ENCODE measurements around the gene SUFU. TPM values are rescaled to one million over a fixed set of nuclear protein-coding genes. Genes with fewer than 3 reads are reported as not detected.

Gene SUFU
- total and polyA plus RNA-seq, 9 donors = 4.6 to 19.1 (median 14.2) TPM

GRCh38 chr10:102595897-102596296 lies 92.1 kb downstream of the SUFU start:
- no peaks in the 10 kb centered on the region for H3K36me3 ChIP-seq
- 89 to 96% (median 92%) methylated on average over 4 of the region's 4 CpGs for WGBS, 3 donors
- no peaks in the 10 kb centered on the region for H3K9me3 ChIP-seq
- no peak for TF ChIP-seq EP300 (IDR thresholded peaks at IDR 0.05)
- no peak for TF ChIP-seq CTCF (IDR thresholded peaks at IDR 0.05)
- TF ChIP-seq POLR2A (IDR thresholded peaks at IDR 0.05) = no peak
- no peaks in the 10 kb centered on the region for H3K4me1 ChIP-seq (ENCODE audit: insufficient read depth)
- H3K27me3 ChIP-seq = no peaks in the 10 kb centered on the region
- H3K27ac ChIP-seq = no peak overlapping the region
- no peak for DNase-seq
- intact Hi-C loops (cut with DNase I) = no loop called here
- no peak overlapping the region for H3K4me3 ChIP-seq

GRCh38 chr10:102596506-102596971 lies 92.8 kb downstream of the SUFU start:
- Histone ChIP-seq H3K27me3 (no peaks in the 10 kb centered on the region), H3K36me3 (no peaks in the 10 kb centered on the region), H3K4me1 (ENCODE audit: insufficient read depth) (no peaks in the 10 kb centered on the region), H3K9me3 (no peaks in the 10 kb centered on the region), H3K4me3 (no peak overlapping the region), H3K27ac (no peak overlapping the region)
- intact Hi-C loops (cut with DNase I) = no loop called here
- 54 to 68% (median 66%) methylated on average over 3 of the region's 3 CpGs for WGBS, 3 donors
- peak in 2 of 5 donors; percentile 28 to 56 for DNase-seq
- peak in 2 of 3 donors; percentile 39 to 54 for TF ChIP-seq CTCF (IDR thresholded peaks at IDR 0.05)
- TF ChIP-seq EP300 (IDR thresholded peaks at IDR 0.05) = no peak
- no peak for TF ChIP-seq POLR2A (IDR thresholded peaks at IDR 0.05)

- no peak for DNase-seq
- Histone ChIP-seq H3K36me3 (no peaks in the 10 kb centered on the region), H3K4me3 (no peak overlapping the region), H3K27me3 (no peaks in the 10 kb centered on the region), H3K9me3 (no peaks in the 10 kb centered on the region), H3K4me1 (ENCODE audit: insufficient read depth) (peaks cover 6% of the 10 kb centered on the region), H3K27ac (no peak overlapping the region)
- 62 to 74% (median 73%) methylated on average over 16 of the region's 16 CpGs for WGBS, 3 donors
- intact Hi-C loops (cut with DNase I) = no loop called here
- TF ChIP-seq EP300 (IDR thresholded peaks at IDR 0.05) (no peak), POLR2A (IDR thresholded peaks at IDR 0.05) (no peak), CTCF (IDR thresholded peaks at IDR 0.05) (no peak)
Observed at GRCh38 chr10:102597131-102597991, 93.6 kb downstream of the SUFU start.

- no peak overlapping the region for H3K4me3 ChIP-seq
- no peaks in the 10 kb centered on the region for H3K27me3 ChIP-seq
- H3K4me1 ChIP-seq (ENCODE audit: insufficient read depth) = peaks cover 6% of the 10 kb centered on the region
- WGBS, 3 donors = 81 to 92% (median 85%) methylated on average over 8 of the region's 8 CpGs
- no peaks in the 10 kb centered on the region for H3K9me3 ChIP-seq
- intact Hi-C loops (cut with DNase I) = loop anchor here in 1 of 4 donors (2.0 kb wide), 1 partner anchor 67 kb away; no protein-coding TSS in a partner anchor
- TF ChIP-seq CTCF (IDR thresholded peaks at IDR 0.05) (no peak), EP300 (IDR thresholded peaks at IDR 0.05) (no peak), POLR2A (IDR thresholded peaks at IDR 0.05) (no peak)
- DNase-seq = no peak
- H3K27ac ChIP-seq = no peak overlapping the region
- no peaks in the 10 kb centered on the region for H3K36me3 ChIP-seq
Observed at GRCh38 chr10:102598243-102598642, 94.5 kb downstream of the SUFU start.
